ENCODE measurements around the gene VMP1.

Gene VMP1

DNA sequence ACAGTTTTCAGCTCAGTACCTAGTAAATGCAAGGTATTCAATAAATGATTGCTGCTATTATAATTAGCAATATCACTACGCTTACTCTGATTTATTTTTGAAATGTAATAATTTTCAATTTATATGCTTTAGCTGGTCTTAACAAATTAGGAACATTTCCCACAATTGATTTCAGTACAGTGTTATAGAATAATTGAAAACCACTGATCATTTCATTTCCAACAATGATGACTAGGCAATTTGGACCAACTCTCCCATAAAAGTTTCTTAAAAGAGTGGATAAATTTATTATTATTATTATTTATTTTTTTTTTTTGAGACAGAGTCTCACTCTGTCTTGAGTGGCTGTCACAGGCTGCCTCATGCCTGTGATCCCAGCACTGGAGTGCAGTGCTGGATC lies 41.1 kb downstream of the VMP1 start (continued):
- TF ChIP-seq, protein P1, sequence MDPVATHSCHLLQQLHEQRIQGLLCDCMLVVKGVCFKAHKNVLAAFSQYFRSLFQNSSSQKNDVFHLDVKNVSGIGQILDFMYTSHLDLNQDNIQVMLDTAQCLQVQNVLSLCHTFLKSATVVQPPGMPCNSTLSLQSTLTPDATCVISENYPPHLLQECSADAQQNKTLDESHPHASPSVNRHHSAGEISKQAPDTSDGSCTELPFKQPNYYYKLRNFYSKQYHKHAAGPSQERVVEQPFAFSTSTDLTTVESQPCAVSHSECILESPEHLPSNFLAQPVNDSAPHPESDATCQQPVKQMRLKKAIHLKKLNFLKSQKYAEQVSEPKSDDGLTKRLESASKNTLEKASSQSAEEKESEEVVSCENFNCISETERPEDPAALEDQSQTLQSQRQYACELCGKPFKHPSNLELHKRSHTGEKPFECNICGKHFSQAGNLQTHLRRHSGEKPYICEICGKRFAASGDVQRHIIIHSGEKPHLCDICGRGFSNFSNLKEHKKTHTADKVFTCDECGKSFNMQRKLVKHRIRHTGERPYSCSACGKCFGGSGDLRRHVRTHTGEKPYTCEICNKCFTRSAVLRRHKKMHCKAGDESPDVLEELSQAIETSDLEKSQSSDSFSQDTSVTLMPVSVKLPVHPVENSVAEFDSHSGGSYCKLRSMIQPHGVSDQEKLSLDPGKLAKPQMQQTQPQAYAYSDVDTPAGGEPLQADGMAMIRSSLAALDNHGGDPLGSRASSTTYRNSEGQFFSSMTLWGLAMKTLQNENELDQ (tag by site-specific recombination; IDR thresholded peaks at IDR 0.05; ENCODE audit: low read depth) = no peak
- no peak for TF ChIP-seq ZNF398 (tag by site-specific recombination; IDR thresholded peaks at IDR 0.05)
- TF ChIP-seq ZNF473 (tag by site-specific recombination; IDR thresholded peaks at IDR 0.05) = no peak
- no peak for TF ChIP-seq ZXDB (tag by site-specific recombination; IDR thresholded peaks at IDR 0.05)
- no peak for TF ChIP-seq ZNF23 (tag by site-specific recombination; IDR thresholded peaks at IDR 0.05; ENCODE audit: borderline replicate concordance)
- no peak for TF ChIP-seq ZNF621 (tag by site-specific recombination; IDR thresholded peaks at IDR 0.05)
- TF ChIP-seq ZNF335 (tag by site-specific recombination; conservative IDR thresholded peaks at IDR 0.05) = no peak
- TF ChIP-seq ZNF623 (tag by site-specific recombination; IDR thresholded peaks at IDR 0.05) = no peak
- no peak for TF ChIP-seq SETDB1 (IDR thresholded peaks at IDR 0.05; ENCODE audit: insufficient read length, low read length)
- TF ChIP-seq ZNF19 (tag by site-specific recombination; IDR thresholded peaks at IDR 0.05; ENCODE audit: low read depth) = no peak
- TF ChIP-seq, protein P2, sequence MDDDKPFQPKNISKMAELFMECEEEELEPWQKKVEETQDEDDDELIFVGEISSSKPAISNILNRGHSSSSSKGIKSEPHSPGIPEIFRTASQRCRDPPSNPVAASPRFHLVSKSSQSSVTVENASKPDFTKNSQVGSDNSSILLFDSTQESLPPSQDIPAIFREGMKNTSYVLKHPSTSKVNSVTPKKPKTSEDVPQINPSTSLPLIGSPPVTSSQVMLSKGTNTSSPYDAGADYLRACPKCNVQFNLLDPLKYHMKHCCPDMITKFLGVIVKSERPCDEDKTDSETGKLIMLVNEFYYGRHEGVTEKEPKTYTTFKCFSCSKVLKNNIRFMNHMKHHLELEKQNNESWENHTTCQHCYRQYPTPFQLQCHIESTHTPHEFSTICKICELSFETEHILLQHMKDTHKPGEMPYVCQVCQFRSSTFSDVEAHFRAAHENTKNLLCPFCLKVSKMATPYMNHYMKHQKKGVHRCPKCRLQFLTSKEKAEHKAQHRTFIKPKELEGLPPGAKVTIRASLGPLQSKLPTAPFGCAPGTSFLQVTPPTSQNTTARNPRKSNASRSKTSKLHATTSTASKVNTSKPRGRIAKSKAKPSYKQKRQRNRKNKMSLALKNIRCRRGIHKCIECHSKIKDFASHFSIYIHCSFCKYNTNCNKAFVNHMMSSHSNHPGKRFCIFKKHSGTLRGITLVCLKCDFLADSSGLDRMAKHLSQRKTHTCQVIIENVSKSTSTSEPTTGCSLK (tag by site-specific recombination; IDR thresholded peaks at IDR 0.05) = no peak
- no peak for TF ChIP-seq ZNF707 (tag by site-specific recombination; IDR thresholded peaks at IDR 0.05)
- TF ChIP-seq GLIS1 (tag by site-specific recombination; IDR thresholded peaks at IDR 0.05) = no peak

DNA sequence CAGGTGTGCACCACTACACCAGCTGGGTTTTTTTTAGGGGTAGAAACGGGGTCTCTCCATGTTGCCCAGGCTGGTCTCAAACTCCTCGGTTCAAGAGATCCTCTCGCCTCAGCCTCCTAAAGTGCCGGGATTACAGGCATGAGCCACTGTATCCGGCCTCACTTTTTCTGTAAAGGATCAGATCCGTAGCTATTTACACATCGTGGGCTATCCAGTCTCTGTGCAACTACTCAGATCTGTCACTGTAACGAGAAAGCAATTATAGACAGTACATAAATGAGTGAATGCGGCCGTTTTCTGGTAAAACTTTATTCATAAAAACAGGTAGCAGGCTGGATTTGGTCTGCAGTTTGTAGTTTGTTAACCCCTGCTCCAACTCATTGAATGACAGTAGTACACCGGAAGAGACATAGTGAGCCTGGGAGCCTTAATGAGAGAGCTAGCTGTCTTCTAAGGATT lies 44.5 kb downstream of the VMP1 start:
- TF ChIP-seq ZNF239 (tag by site-specific recombination; IDR thresholded peaks at IDR 0.05) (no peak), ZNF112 (tag by site-specific recombination; IDR thresholded peaks at IDR 0.05) (no peak), ZNF211 (tag by site-specific recombination; IDR thresholded peaks at IDR 0.05; ENCODE audit: low read depth) (no peak), ZNF449 (tag by site-specific recombination; IDR thresholded peaks at IDR 0.05) (no peak), ZNF521 (tag by site-specific recombination; IDR thresholded peaks at IDR 0.05) (no peak), ZNF362 (tag by site-specific recombination; IDR thresholded peaks at IDR 0.05) (no peak), ZNF623 (tag by site-specific recombination; IDR thresholded peaks at IDR 0.05) (no peak), ZFP3 (tag by site-specific recombination; IDR thresholded peaks at IDR 0.05; ENCODE audit: low read depth) (no peak), PRDM4 (tag by site-specific recombination; IDR thresholded peaks at IDR 0.05) (no peak)
- TF ChIP-seq, protein P3, sequence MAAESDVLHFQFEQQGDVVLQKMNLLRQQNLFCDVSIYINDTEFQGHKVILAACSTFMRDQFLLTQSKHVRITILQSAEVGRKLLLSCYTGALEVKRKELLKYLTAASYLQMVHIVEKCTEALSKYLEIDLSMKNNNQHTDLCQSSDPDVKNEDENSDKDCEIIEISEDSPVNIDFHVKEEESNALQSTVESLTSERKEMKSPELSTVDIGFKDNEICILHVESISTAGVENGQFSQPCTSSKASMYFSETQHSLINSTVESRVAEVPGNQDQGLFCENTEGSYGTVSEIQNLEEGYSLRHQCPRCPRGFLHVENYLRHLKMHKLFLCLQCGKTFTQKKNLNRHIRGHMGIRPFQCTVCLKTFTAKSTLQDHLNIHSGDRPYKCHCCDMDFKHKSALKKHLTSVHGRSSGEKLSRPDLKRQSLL (tag by site-specific recombination; IDR thresholded peaks at IDR 0.05) = no peak
- CTCF ChIA-PET = interaction anchor here (0.6 to 6.0 kb wide), 11 partner anchors 30 to 532 kb away, joined by 3 to 73 read pairs (median 14); partner anchors contain the start of gene GDPD1
- Histone ChIP-seq H3K4me1 (ENCODE audit: control insufficient read depth, insufficient read depth, low read length) (peaks cover 19% of the 10 kb centered on the region), H3K36me3 (ENCODE audit: control insufficient read depth in 2 of 2, insufficient read depth in 1 of 2, low read length in 2 of 2) (peaks cover 3 to 6% of the 10 kb centered on the region in 2 experiments; a peak in 2 of 3 replicates), H3K9me3 (ENCODE audit: control insufficient read depth, insufficient read depth, low read depth, low read length) (no peaks in the 10 kb centered on the region), H3K4me3 (ENCODE audit: low read depth, low read length) (no peak overlapping the region), H3K27ac (ENCODE audit: extremely low read depth, low read depth, low read length) (no peak overlapping the region)
- POLR2A ChIA-PET = interaction anchor here (0.7 to 2.6 kb wide), 4 partner anchors 78 to 107 kb away, joined by 4 to 11 read pairs (median 7); no protein-coding TSS in a partner anchor
